ENCODE measurements around the gene TTR.

DNA sequence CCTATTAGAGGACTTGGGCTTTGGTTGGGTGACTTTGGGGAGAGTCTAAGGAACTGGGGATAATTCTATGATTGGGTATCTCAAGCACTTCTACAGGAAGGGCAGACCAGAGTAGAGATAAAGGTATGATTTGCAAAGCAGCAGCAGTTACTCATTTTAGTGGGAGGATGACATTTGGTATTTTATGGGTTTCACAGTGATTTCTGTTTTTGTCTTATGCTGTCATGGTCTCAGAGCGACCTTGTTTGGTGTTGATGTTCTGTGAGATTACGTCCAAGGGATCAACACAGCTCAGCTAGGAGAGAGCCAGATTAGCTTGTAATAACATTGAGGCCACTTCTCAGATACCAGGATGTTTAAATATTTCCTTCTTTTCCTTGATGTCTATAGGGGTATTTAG lies 18.2 kb downstream of the TTR start:
- TF ChIP-seq, protein P1, sequence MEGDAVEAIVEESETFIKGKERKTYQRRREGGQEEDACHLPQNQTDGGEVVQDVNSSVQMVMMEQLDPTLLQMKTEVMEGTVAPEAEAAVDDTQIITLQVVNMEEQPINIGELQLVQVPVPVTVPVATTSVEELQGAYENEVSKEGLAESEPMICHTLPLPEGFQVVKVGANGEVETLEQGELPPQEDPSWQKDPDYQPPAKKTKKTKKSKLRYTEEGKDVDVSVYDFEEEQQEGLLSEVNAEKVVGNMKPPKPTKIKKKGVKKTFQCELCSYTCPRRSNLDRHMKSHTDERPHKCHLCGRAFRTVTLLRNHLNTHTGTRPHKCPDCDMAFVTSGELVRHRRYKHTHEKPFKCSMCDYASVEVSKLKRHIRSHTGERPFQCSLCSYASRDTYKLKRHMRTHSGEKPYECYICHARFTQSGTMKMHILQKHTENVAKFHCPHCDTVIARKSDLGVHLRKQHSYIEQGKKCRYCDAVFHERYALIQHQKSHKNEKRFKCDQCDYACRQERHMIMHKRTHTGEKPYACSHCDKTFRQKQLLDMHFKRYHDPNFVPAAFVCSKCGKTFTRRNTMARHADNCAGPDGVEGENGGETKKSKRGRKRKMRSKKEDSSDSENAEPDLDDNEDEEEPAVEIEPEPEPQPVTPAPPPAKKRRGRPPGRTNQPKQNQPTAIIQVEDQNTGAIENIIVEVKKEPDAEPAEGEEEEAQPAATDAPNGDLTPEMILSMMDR (conservative IDR thresholded peaks at IDR 0.05; ENCODE audit: low read length) = no peak
- no peak for TF ChIP-seq EZH2phosphoT487 (IDR thresholded peaks at IDR 0.05; ENCODE audit: borderline replicate concordance)

Measured in Loucy (cell line).